Measurements from ENCODE around the gene ITSN1.

ITSN1 gene

GRCh38 chr21:33816174-33816573 is 173.9 kb downstream of the ITSN1 start:
- no peaks in the 10 kb centered on the region for H3K36me3 ChIP-seq (ENCODE audit: control insufficient read depth, insufficient read depth, low read length)
- H3K4me1 ChIP-seq (ENCODE audit: control insufficient read depth, insufficient read depth, low read length, poor library complexity, severe bottlenecking): no peaks in the 10 kb centered on the region

GRCh38 chr21:33817138-33817537 is 174.8 kb downstream of the ITSN1 start:
- Histone ChIP-seq H3K27ac (ENCODE audit: insufficient read depth, low read length, poor library complexity, severe bottlenecking) (no peak overlapping the region), H3K36me3 (ENCODE audit: control insufficient read depth, insufficient read depth, low read length) (no peaks in the 10 kb centered on the region)

More at GRCh38 chr21:33816174-33816573, 173.9 kb downstream of the ITSN1 start:
- H3K27ac ChIP-seq (ENCODE audit: insufficient read depth, low read length, poor library complexity, severe bottlenecking): no peak overlapping the region
- H3K27me3 ChIP-seq (replicated peaks; ENCODE audit: control insufficient read depth, insufficient read depth, low read length, poor library complexity, severe bottlenecking): no peaks in the 10 kb centered on the region
- no peak overlapping the region for H3K4me3 ChIP-seq (ENCODE audit: insufficient read depth, low read depth, low read length, poor library complexity, severe bottlenecking)
- no peak for DNase-seq
- H3K9me3 ChIP-seq (ENCODE audit: control insufficient read depth, low read length): no peaks in the 10 kb centered on the region

GRCh38 chr21:33817663-33818451 is 175.6 kb downstream of the ITSN1 start:
- no peak for DNase-seq
- Histone ChIP-seq H3K4me3 (ENCODE audit: insufficient read depth, low read depth, low read length, poor library complexity, severe bottlenecking) (no peak overlapping the region), H3K4me1 (ENCODE audit: control insufficient read depth, insufficient read depth, low read length, poor library complexity, severe bottlenecking) (no peaks in the 10 kb centered on the region), H3K27me3 (replicated peaks; ENCODE audit: control insufficient read depth, insufficient read depth, low read length, poor library complexity, severe bottlenecking) (no peaks in the 10 kb centered on the region), H3K9me3 (ENCODE audit: control insufficient read depth, low read length) (no peaks in the 10 kb centered on the region), H3K27ac (ENCODE audit: insufficient read depth, low read length, poor library complexity, severe bottlenecking) (no peak overlapping the region), H3K36me3 (ENCODE audit: control insufficient read depth, insufficient read depth, low read length) (no peaks in the 10 kb centered on the region)

More at GRCh38 chr21:33817138-33817537, 174.8 kb downstream of the ITSN1 start:
- no peak overlapping the region for H3K4me3 ChIP-seq (ENCODE audit: insufficient read depth, low read depth, low read length, poor library complexity, severe bottlenecking)
- DNase-seq: no peak
- H3K4me1 ChIP-seq (ENCODE audit: control insufficient read depth, insufficient read depth, low read length, poor library complexity, severe bottlenecking): no peaks in the 10 kb centered on the region
- no peaks in the 10 kb centered on the region for H3K9me3 ChIP-seq (ENCODE audit: control insufficient read depth, low read length)
- no peaks in the 10 kb centered on the region for H3K27me3 ChIP-seq (replicated peaks; ENCODE audit: control insufficient read depth, insufficient read depth, low read length, poor library complexity, severe bottlenecking)

- H3K4me3 ChIP-seq (ENCODE audit: insufficient read depth, low read depth, low read length, poor library complexity, severe bottlenecking): no peak overlapping the region
- H3K36me3 ChIP-seq (ENCODE audit: control insufficient read depth, insufficient read depth, low read length): no peaks in the 10 kb centered on the region
- no peaks in the 10 kb centered on the region for H3K9me3 ChIP-seq (ENCODE audit: control insufficient read depth, low read length)
- no peak overlapping the region for H3K27ac ChIP-seq (ENCODE audit: insufficient read depth, low read length, poor library complexity, severe bottlenecking)
- H3K27me3 ChIP-seq (replicated peaks; ENCODE audit: control insufficient read depth, insufficient read depth, low read length, poor library complexity, severe bottlenecking): no peaks in the 10 kb centered on the region
- no peak for DNase-seq
- no peaks in the 10 kb centered on the region for H3K4me1 ChIP-seq (ENCODE audit: control insufficient read depth, insufficient read depth, low read length, poor library complexity, severe bottlenecking)
These were observed 178.0 kb downstream of the ITSN1 start for GRCh38 chr21:33820230-33820770.

- no peaks in the 10 kb centered on the region for H3K4me1 ChIP-seq (ENCODE audit: control insufficient read depth, insufficient read depth, low read length, poor library complexity, severe bottlenecking)
- no peaks in the 10 kb centered on the region for H3K27me3 ChIP-seq (replicated peaks; ENCODE audit: control insufficient read depth, insufficient read depth, low read length, poor library complexity, severe bottlenecking)
- no peaks in the 10 kb centered on the region for H3K9me3 ChIP-seq (ENCODE audit: control insufficient read depth, low read length)
- H3K27ac ChIP-seq (ENCODE audit: insufficient read depth, low read length, poor library complexity, severe bottlenecking): no peak overlapping the region
- no peak overlapping the region for H3K4me3 ChIP-seq (ENCODE audit: insufficient read depth, low read depth, low read length, poor library complexity, severe bottlenecking)
- H3K36me3 ChIP-seq (ENCODE audit: control insufficient read depth, insufficient read depth, low read length): no peaks in the 10 kb centered on the region
- DNase-seq: no peak
These were observed 178.5 kb downstream of the ITSN1 start for GRCh38 chr21:33820798-33821197.

- H3K27ac ChIP-seq (ENCODE audit: insufficient read depth, low read length, poor library complexity, severe bottlenecking): no peak overlapping the region
- H3K9me3 ChIP-seq (ENCODE audit: control insufficient read depth, low read length): no peaks in the 10 kb centered on the region
- H3K36me3 ChIP-seq (ENCODE audit: control insufficient read depth, insufficient read depth, low read length): no peaks in the 10 kb centered on the region
- no peak for DNase-seq
- no peaks in the 10 kb centered on the region for H3K4me1 ChIP-seq (ENCODE audit: control insufficient read depth, insufficient read depth, low read length, poor library complexity, severe bottlenecking)
- H3K4me3 ChIP-seq (ENCODE audit: insufficient read depth, low read depth, low read length, poor library complexity, severe bottlenecking): no peak overlapping the region
- no peaks in the 10 kb centered on the region for H3K27me3 ChIP-seq (replicated peaks; ENCODE audit: control insufficient read depth, insufficient read depth, low read length, poor library complexity, severe bottlenecking)
These were observed 179.4 kb downstream of the ITSN1 start for GRCh38 chr21:33821503-33822322.

GRCh38 chr21:33824156-33824941 is 182.0 kb downstream of the ITSN1 start:
- no peaks in the 10 kb centered on the region for H3K27me3 ChIP-seq (replicated peaks; ENCODE audit: control insufficient read depth, insufficient read depth, low read length, poor library complexity, severe bottlenecking)
- H3K4me1 ChIP-seq (ENCODE audit: control insufficient read depth, insufficient read depth, low read length, poor library complexity, severe bottlenecking): no peaks in the 10 kb centered on the region
- no peak overlapping the region for H3K4me3 ChIP-seq (ENCODE audit: insufficient read depth, low read depth, low read length, poor library complexity, severe bottlenecking)
- no peak overlapping the region for H3K27ac ChIP-seq (ENCODE audit: insufficient read depth, low read length, poor library complexity, severe bottlenecking)
- DNase-seq: no peak
- H3K36me3 ChIP-seq (ENCODE audit: control insufficient read depth, insufficient read depth, low read length): no peaks in the 10 kb centered on the region
- H3K9me3 ChIP-seq (ENCODE audit: control insufficient read depth, low read length): no peaks in the 10 kb centered on the region

- no peak overlapping the region for H3K27ac ChIP-seq (ENCODE audit: insufficient read depth, low read length, poor library complexity, severe bottlenecking)
- no peak overlapping the region for H3K4me3 ChIP-seq (ENCODE audit: insufficient read depth, low read depth, low read length, poor library complexity, severe bottlenecking)
- H3K27me3 ChIP-seq (replicated peaks; ENCODE audit: control insufficient read depth, insufficient read depth, low read length, poor library complexity, severe bottlenecking): no peaks in the 10 kb centered on the region
- no peak for DNase-seq
- no peaks in the 10 kb centered on the region for H3K36me3 ChIP-seq (ENCODE audit: control insufficient read depth, insufficient read depth, low read length)
- H3K4me1 ChIP-seq (ENCODE audit: control insufficient read depth, insufficient read depth, low read length, poor library complexity, severe bottlenecking): no peaks in the 10 kb centered on the region
- no peaks in the 10 kb centered on the region for H3K9me3 ChIP-seq (ENCODE audit: control insufficient read depth, low read length)
These were observed 183.1 kb downstream of the ITSN1 start for GRCh38 chr21:33825419-33825818.

- DNase-seq: no peak
- Histone ChIP-seq H3K36me3 (ENCODE audit: control insufficient read depth, insufficient read depth, low read length) (no peaks in the 10 kb centered on the region), H3K4me3 (ENCODE audit: insufficient read depth, low read depth, low read length, poor library complexity, severe bottlenecking) (no peak overlapping the region), H3K9me3 (ENCODE audit: control insufficient read depth, low read length) (no peaks in the 10 kb centered on the region), H3K4me1 (ENCODE audit: control insufficient read depth, insufficient read depth, low read length, poor library complexity, severe bottlenecking) (no peaks in the 10 kb centered on the region), H3K27ac (ENCODE audit: insufficient read depth, low read length, poor library complexity, severe bottlenecking) (no peak overlapping the region), H3K27me3 (replicated peaks; ENCODE audit: control insufficient read depth, insufficient read depth, low read length, poor library complexity, severe bottlenecking) (no peaks in the 10 kb centered on the region)
These were observed 183.6 kb downstream of the ITSN1 start for GRCh38 chr21:33825915-33826314.
